HCT116 (cell line): Measurements from ENCODE around the gene MTHFD2L. TPM values are rescaled to one million over a fixed set of nuclear protein-coding genes. Genes with fewer than 3 reads are reported as not detected.

Source experiments
- ATAC-seq: fragments of 200-7000 bp; cut with Tn5 transposase; 2 replicates; pipeline ENCODE4 v1.9.1; 2020; ENCODE audit warnings: mild to moderate bottlenecking, moderate library complexity
- BruUV-seq: library from RNA; stranded (reverse); fragments of 400-500 nt; replicated peaks from 2 replicates; lab custom pipeline; 2021; lab: Mats Ljungman, UMichigan
- CTCF ChIA-PET: fragments of 300-600 bp; sonication (Branson Sonifier 250); formaldehyde crosslinking; loops from one replicate; lab custom pipeline; 2021; ENCODE audit warnings: antibody characterized with exemption; lab: Charles Lee
- POLR2A ChIA-PET: fragments of 300-600, 350-600 bp; sonication (Branson Sonifier 250); formaldehyde crosslinking; loops from one replicate; lab custom pipeline; 2021; ENCODE audit warnings: antibody characterized with exemption; lab: Charles Lee
- RAD21 ChIA-PET, 2 experiments: fragments of 300-600 bp; sonication (Branson Sonifier 250); formaldehyde crosslinking; loops; one replicate each; lab custom pipeline; 2023; ENCODE audit warnings: low total read pairs in 2 of 2; ENCODE audit not compliant: uncharacterized antibody in 2 of 2, unreplicated experiment in 2 of 2, low non-redundant PET in 1 of 2; lab: Charles Lee
- DNase-seq: peaks from one replicate; pipeline ENCODE4 v3.0.0-alpha.2; 2010; ENCODE audit warnings: low read depth, low spot score
- H2AFZ ChIP-seq: fragments of 200-600 bp; shearing (Covaris generic), sonication (generic); 2 replicates; pipeline ENCODE4 v1.6.1; 2017; ENCODE audit warnings: low read depth, mixed run types, mixed read lengths, antibody characterized with exemption, low read length; ENCODE audit not compliant: poor library complexity, severe bottlenecking
- H3K27ac ChIP-seq: 2 replicates; pipeline ENCODE4 v1.5.1; 2012; ENCODE audit warnings: low read depth, low read length
- H3K27me3 ChIP-seq: fragments of 200-600 bp; sonication (generic); 2 replicates; pipeline ENCODE4 v1.6.1; 2016; ENCODE audit warnings: mixed run types, low read length, mixed read lengths; ENCODE audit not compliant: insufficient read depth
- H3K36me3 ChIP-seq, 2 experiments: fragments of 200-500 bp in 1 of 2; fragments of 200-600 bp in 1 of 2; sonication (Bioruptor generic) in 1 of 2; sonication (generic) in 1 of 2; 2 replicates each; pipeline versions ENCODE4 v1.5.1 to v1.6.1; 2014 to 2016; ENCODE audit warnings: low read length in 2 of 2, inconsistent platforms in 1 of 2, mixed read lengths in 1 of 2, mixed run types in 1 of 2; ENCODE audit not compliant: insufficient read depth in 2 of 2, control insufficient read depth in 1 of 2
- H3K4me1 ChIP-seq, 2 experiments: fragments of 200-600 bp in 1 of 2; sonication (generic) in 1 of 2; 2 replicates each; pipeline versions ENCODE4 v1.5.1 to v1.6.1; 2012 to 2017; ENCODE audit warnings: low read length in 2 of 2, inconsistent platforms in 1 of 2, mild to moderate bottlenecking in 1 of 2, mixed read lengths in 1 of 2, mixed run types in 1 of 2, moderate library complexity in 1 of 2; ENCODE audit not compliant: insufficient read depth in 2 of 2, control insufficient read depth in 1 of 2
- H3K4me2 ChIP-seq: fragments of 200-600 bp; sonication (generic); 2 replicates; pipeline ENCODE4 v1.6.1; 2017; ENCODE audit warnings: mixed run types, low read length, mixed read lengths
- H3K4me3 ChIP-seq, 2 experiments: fragments of 200-600 bp in 1 of 2; sonication (generic) in 1 of 2; replicated peaks in 1 of 2; 2 replicates each; pipeline ENCODE4 v1.5.1; 2011 to 2016; ENCODE audit warnings: low read length in 2 of 2, control low read depth in 1 of 2, low read depth in 1 of 2, mild to moderate bottlenecking in 1 of 2, mixed read lengths in 1 of 2, mixed run types in 1 of 2
- H3K79me2 ChIP-seq: fragments of 200-600 bp; sonication (generic); 2 replicates; pipeline ENCODE4 v1.6.1; 2017; ENCODE audit warnings: mild to moderate bottlenecking, mixed run types, low read length, moderate library complexity, mixed read lengths; ENCODE audit not compliant: insufficient read depth
- H3K9ac ChIP-seq: fragments of 200-600 bp; sonication (generic); 2 replicates; pipeline ENCODE4 v1.6.1; 2016; ENCODE audit warnings: low read length, mixed read lengths
- H3K9me2 ChIP-seq: fragments of 200-600 bp; sonication (generic), shearing (Covaris generic); 2 replicates; pipeline ENCODE4 v1.6.1; 2017; ENCODE audit warnings: mixed run types, mild to moderate bottlenecking, moderate library complexity; ENCODE audit not compliant: insufficient read depth
- H3K9me3 ChIP-seq, 2 experiments: fragments of 200-500 bp in 1 of 2; fragments of 200-600 bp in 1 of 2; sonication (Bioruptor generic) in 1 of 2; sonication (generic) in 1 of 2; 2 replicates each; pipeline ENCODE4 v1.6.1; 2014 to 2017; ENCODE audit warnings: low read length in 2 of 2, mixed read lengths in 2 of 2, inconsistent platforms in 1 of 2, low read depth in 1 of 2, mild to moderate bottlenecking in 1 of 2, mixed run types in 1 of 2, moderate library complexity in 1 of 2; ENCODE audit not compliant: control insufficient read depth in 1 of 2, insufficient read depth in 1 of 2
- H4K20me1 ChIP-seq: fragments of 200-600 bp; sonication (generic), shearing (Covaris generic); 2 replicates; pipeline ENCODE4 v1.6.1; 2017; ENCODE audit warnings: mixed run types, mild to moderate bottlenecking, moderate library complexity; ENCODE audit not compliant: insufficient read depth
- CBX3 ChIP-seq: IDR thresholded peaks from 2 replicates; pipeline ENCODE4 v1.6.1; 2012; ENCODE audit warnings: low read depth
- CEBPB ChIP-seq: IDR thresholded peaks from 2 replicates; pipeline ENCODE4 v1.6.1; 2012; ENCODE audit warnings: low read depth
- CTCF ChIP-seq, 3 experiments: fragments of 200-600 bp in 1 of 3; sonication (generic) in 1 of 3; IDR thresholded peaks in 2 of 3; conservative IDR thresholded peaks in 1 of 3; 2 replicates each; pipeline ENCODE4 v1.5.1; 2012 to 2017; ENCODE audit warnings: low read depth in 2 of 3, low read length in 2 of 3, antibody characterized with exemption in 1 of 3, borderline replicate concordance in 1 of 3, control low read depth in 1 of 3, mild to moderate bottlenecking in 1 of 3, mixed read lengths in 1 of 3, mixed run types in 1 of 3, moderate library complexity in 1 of 3; ENCODE audit not compliant: insufficient read depth in 1 of 3
- EZH2 ChIP-seq: fragments of 200-600 bp; sonication (generic); IDR thresholded peaks from 2 replicates; pipeline ENCODE4 v1.6.1; 2017; ENCODE audit warnings: antibody characterized with exemption, mixed run types
- FOSL1 ChIP-seq: IDR thresholded peaks from 2 replicates; pipeline ENCODE4 v1.6.1; 2012; ENCODE audit warnings: low read depth
- POLR2AphosphoS5 ChIP-seq: IDR thresholded peaks from 2 replicates; pipeline ENCODE4 v1.6.1; 2011; ENCODE audit warnings: mild to moderate bottlenecking, low read depth, low read length, moderate library complexity
- RAD21 ChIP-seq: IDR thresholded peaks from 2 replicates; pipeline ENCODE4 v1.6.1; 2012; ENCODE audit warnings: low read depth, mild to moderate bottlenecking
- REST ChIP-seq: IDR thresholded peaks from 2 replicates; pipeline ENCODE4 v1.6.1; 2012; ENCODE audit warnings: low read depth
- SIN3A ChIP-seq: IDR thresholded peaks from 2 replicates; pipeline ENCODE4 v1.6.1; 2012; ENCODE audit warnings: low read depth
- SP1 ChIP-seq: IDR thresholded peaks from 2 replicates; pipeline ENCODE4 v1.6.1; 2012; ENCODE audit warnings: low read depth
- SRF ChIP-seq: IDR thresholded peaks from 2 replicates; pipeline ENCODE4 v1.6.1; 2012; ENCODE audit warnings: low read depth
- TCF7L2 ChIP-seq: IDR thresholded peaks from 2 replicates; pipeline ENCODE4 v1.7.0; 2011; ENCODE audit warnings: borderline replicate concordance, inconsistent platforms; ENCODE audit not compliant: insufficient read depth, insufficient read length; ENCODE audit errors: extremely low read depth
- ZBTB33 ChIP-seq: IDR thresholded peaks from 2 replicates; pipeline ENCODE4 v1.6.1; 2011; ENCODE audit warnings: mild to moderate bottlenecking, low read length, moderate library complexity; ENCODE audit not compliant: insufficient replicate concordance; ENCODE audit errors: extremely low read depth
- ZFX ChIP-seq: fragments of 450-650 bp; IDR thresholded peaks from 2 replicates; pipeline ENCODE4 v1.6.1; 2017
- ZNF274 ChIP-seq: fragments of 200-500 bp; sonication (Bioruptor generic); IDR thresholded peaks from 2 replicates; pipeline ENCODE4 v1.6.1; 2014; ENCODE audit warnings: mild to moderate bottlenecking, low read depth, low read length, inconsistent platforms
- intact Hi-C: fragments of 100-400 bp; cut with micrococcal nuclease; formaldehyde crosslinking; loops from 2 replicates; pipeline ENCODE4 v1.10.0; 2022
- total RNA-seq: library from RNA; stranded (reverse); gene quantifications from one replicate; pipeline ENCODE4 v1.2.1, GENCODE V29; 2021; ENCODE audit not compliant: unreplicated experiment

Gene MTHFD2L
- total RNA-seq, 1 experiment from 2014 or later: 15.0 TPM

GRCh38 chr4:74307170-74307569 is 149.3 kb downstream of the MTHFD2L start (continued):
- no peak for TF ChIP-seq ZBTB33
- TF ChIP-seq SIN3A: no peak
- no peak for TF ChIP-seq SP1

- Histone ChIP-seq H3K9me2 (no peaks in the 10 kb centered on the region), H2AFZ (peak within 1 kb of the TSS; percentile 59), H3K4me1 (peaks cover 0 to 21% of the 10 kb centered on the region in 2 experiments; a peak in 2 of 4 replicates), H3K4me2 (no peak within 1 kb of the TSS), H3K27me3 (no peaks in the 10 kb centered on the region), H3K4me3 (no peak within 1 kb of the TSS), H4K20me1 (no peaks in the 10 kb centered on the region), H3K79me2 (no peaks in the 10 kb centered on the region), H3K9ac (no peak within 1 kb of the TSS), H3K9me3 (no peaks in the 10 kb centered on the region), H3K36me3 (no peaks in the 10 kb centered on the region), H3K27ac (no peak within 1 kb of the TSS)
- no peak for ATAC-seq
- no peak for DNase-seq
- intact Hi-C loops: no loop called here
- ChIA-PET POLR2A (no interaction called here), CTCF (interaction anchor here (1.0 to 6.6 kb wide), 3 partner anchors 10 to 78 kb away, joined by 3 to 85 read pairs (median 4); no protein-coding TSS in a partner anchor), RAD21 (no interaction called here)
- no peak for TF ChIP-seq TCF7L2
- TF ChIP-seq FOSL1: no peak
- TF ChIP-seq ZBTB33: no peak
- TF ChIP-seq ZNF274: no peak
- no peak for TF ChIP-seq SRF
- TF ChIP-seq CTCF (IDR thresholded peaks at IDR 0.05 in 2 of 3, conservative IDR thresholded peaks at IDR 0.05 in 1 of 3; ENCODE audit: borderline replicate concordance in 1 of 3, insufficient read depth in 1 of 3, low read depth in 2 of 3, low read length in 2 of 3): no peak
- no peak for TF ChIP-seq EZH2
- TF ChIP-seq POLR2AphosphoS5: no peak
- TF ChIP-seq CEBPB: no peak
- TF ChIP-seq REST: no peak
- TF ChIP-seq CBX3: no peak
- no peak for TF ChIP-seq RAD21
- TF ChIP-seq ZFX: no peak
- BruUV-seq: no TSS peak
Measured at GRCh38 chr4:74308215-74308614, 150.3 kb downstream of the MTHFD2L start, which contains the start of gene EPGN. TSS of gene EPGN (plus strand) at chr4:74308470. CDS start at chr4:74308534, 64 bp downstream.
